ENCODE data around the gene MYH9. TPM values are rescaled to one million over a fixed set of nuclear protein-coding genes. Genes with fewer than 3 reads are reported as not detected.

Gene MYH9
- polyA plus RNA-seq, 1 of the 3 experiments (the other 2 are of a cell fraction): 303 TPM

- DNase-seq: no peak
- no peak for TF ChIP-seq RFX5 (IDR thresholded peaks at IDR 0.05; ENCODE audit: low read length)
- no peak for TF ChIP-seq FOSL2 (IDR thresholded peaks at IDR 0.05; ENCODE audit: borderline replicate concordance, low read depth)
- TF ChIP-seq CHD2 (IDR thresholded peaks at IDR 0.05; ENCODE audit: low read length, partially characterized antibody): no peak
- no peak for TF ChIP-seq REST (IDR thresholded peaks at IDR 0.05; ENCODE audit: low read depth, low read length)
- TF ChIP-seq SMC3 (IDR thresholded peaks at IDR 0.05; ENCODE audit: low read depth, low read length): no peak
- no peak for TF ChIP-seq CTCF (IDR thresholded peaks at IDR 0.05)
- TF ChIP-seq EP300 (IDR thresholded peaks at IDR 0.05; ENCODE audit: borderline replicate concordance in 1 of 2, low read depth in 1 of 2, low read length in 1 of 2): no peak
- no peak for TF ChIP-seq FOXJ3 (CRISPR knock-in tag; IDR thresholded peaks at IDR 0.05)
- no peak for TF ChIP-seq USF2 (IDR thresholded peaks at IDR 0.05; ENCODE audit: borderline replicate concordance, low read depth, low read length)
- no peak for TF ChIP-seq NFIC (IDR thresholded peaks at IDR 0.05; ENCODE audit: borderline replicate concordance)
- no peak for TF ChIP-seq YY1 (IDR thresholded peaks at IDR 0.05; ENCODE audit: low read depth)
- no peak for TF ChIP-seq GABPA (IDR thresholded peaks at IDR 0.05; ENCODE audit: low read depth)
- no peak for TF ChIP-seq GATA2 (CRISPR knock-in tag; IDR thresholded peaks at IDR 0.05)
- TF ChIP-seq NRF1 (IDR thresholded peaks at IDR 0.05; ENCODE audit: low read depth, low read length): no peak
- no peak for TF ChIP-seq MXI1 (IDR thresholded peaks at IDR 0.05; ENCODE audit: low read depth, low read length)
- no peak for TF ChIP-seq TEAD4 (IDR thresholded peaks at IDR 0.05; ENCODE audit: borderline replicate concordance, insufficient read depth)
- no peak for TF ChIP-seq RAD21 (IDR thresholded peaks at IDR 0.05; ENCODE audit: low read length)
- TF ChIP-seq IRF3 (IDR thresholded peaks at IDR 0.05; ENCODE audit: low read depth, low read length): no peak
These were observed 107.4 kb downstream of the MYH9 start for GRCh38 chr22:36280379-36280778.

More at GRCh38 chr22:36280379-36280778, 107.4 kb downstream of the MYH9 start:
- no peak overlapping the region for H3K4me2 ChIP-seq
- 82% methylated on average over 6 of the region's 8 CpGs for WGBS (ENCODE audit: low lambda C conversion rate)
- peaks cover 50 to 54% of the 10 kb centered on the region in 2 experiments for H3K36me3 ChIP-seq (replicated peaks in 1 of 2; ENCODE audit: control insufficient read depth in 1 of 2, insufficient read depth in 2 of 2, low read length in 1 of 2)
- peaks cover 84% of the 10 kb centered on the region for H3F3A ChIP-seq (replicated peaks; ENCODE audit: insufficient read depth)
- peaks cover 66% of the 10 kb centered on the region; the same call in 1 of the 2 replicates for H4K20me1 ChIP-seq (ENCODE audit: insufficient read depth)
- H3K9ac ChIP-seq: no peak overlapping the region
- ChIA-PET CTCF (interaction anchor here (1.6 to 9.9 kb wide), 3 partner anchors 19 to 85 kb away, joined by 5 to 113 read pairs (median 12); partner anchors contain the start of gene APOL2), POLR2A (no interaction called here)
- H3K27ac ChIP-seq (ENCODE audit: low read depth in 2 of 2, low read length in 1 of 2): no peak overlapping the region
- no peaks in the 10 kb centered on the region for H3K27me3 ChIP-seq (ENCODE audit: insufficient read depth)
- no peak overlapping the region for H3K4me3 ChIP-seq (ENCODE audit: low read depth in 2 of 2, low read length in 1 of 2)
- H3K79me2 ChIP-seq (ENCODE audit: insufficient read depth): peaks cover 3% of the 10 kb centered on the region; the same call in 1 of the 2 replicates
- H3K4me1 ChIP-seq (ENCODE audit: control insufficient read depth in 1 of 2, insufficient read depth in 2 of 2, low read depth in 1 of 2, low read length in 1 of 2): no peaks in the 10 kb centered on the region; a peak in 1 of 4 replicates
- no peak overlapping the region for H2AFZ ChIP-seq (ENCODE audit: low read depth)
- no peaks in the 10 kb centered on the region for H3K9me2 ChIP-seq
- no peaks in the 10 kb centered on the region for H3K9me3 ChIP-seq

Data from SK-N-SH (cell line).